OCI-LY3 (cell line): ENCODE data around the gene MRPL3.

ENCODE experiments used
- H2AFZ ChIP-seq: fragments of 200-600, 300-600 bp; shearing (Covaris generic); 2 replicates; pipeline ENCODE4 v1.6.0; 2014; ENCODE audit warnings: antibody characterized with exemption, low read depth, low read length
- H3K27ac ChIP-seq: fragments of 200-600, 300-600 bp; sonication (generic); 2 replicates; pipeline ENCODE4 v1.5.1; 2014; ENCODE audit warnings: mild to moderate bottlenecking, low read length, moderate library complexity, mixed read lengths
- H3K27me3 ChIP-seq: fragments of 200-600, 300-600 bp; sonication (generic); 2 replicates; pipeline ENCODE4 v1.6.1; 2014; ENCODE audit warnings: low read depth, low read length, mixed read lengths
- H3K36me3 ChIP-seq: fragments of 200-600, 300-600 bp; sonication (generic); replicated peaks from 2 replicates; pipeline ENCODE3; 2014; ENCODE audit warnings: low read depth, low read length, mixed read lengths
- H3K4me1 ChIP-seq: fragments of 300-600, 200-600 bp; sonication (generic); 2 replicates; pipeline ENCODE4 v1.6.1; 2014; ENCODE audit warnings: low read length, mixed read lengths
- H3K4me2 ChIP-seq: fragments of 200-600, 300-600 bp; sonication (generic); 2 replicates; pipeline ENCODE4 v1.6.1; 2014; ENCODE audit warnings: low read length, mixed read lengths
- H3K4me3 ChIP-seq: fragments of 300-600, 200-600 bp; sonication (generic); 2 replicates; pipeline ENCODE4 v1.5.1; 2014; ENCODE audit warnings: antibody characterized with exemption, mild to moderate bottlenecking, low read length, moderate library complexity
- H3K79me2 ChIP-seq: fragments of 300-600, 200-600 bp; shearing (Covaris generic); 2 replicates; pipeline ENCODE4 v1.6.1; 2014; ENCODE audit warnings: mild to moderate bottlenecking, low read length, mixed read lengths
- H3K9ac ChIP-seq: fragments of 300-600, 200-600 bp; shearing (Covaris generic); 2 replicates; pipeline ENCODE4 v1.6.0; 2014; ENCODE audit warnings: mild to moderate bottlenecking, low read length, moderate library complexity
- H3K9me3 ChIP-seq: fragments of 200-600, 300-600 bp; shearing (Covaris generic); 2 replicates; pipeline ENCODE4 v1.6.1; 2014; ENCODE audit warnings: low read length, mixed read lengths; ENCODE audit not compliant: insufficient read depth
- H4K20me1 ChIP-seq: fragments of 200-600, 300-600 bp; sonication (generic); 2 replicates; pipeline ENCODE4 v1.6.1; 2016; ENCODE audit warnings: low read length, mixed read lengths; ENCODE audit not compliant: insufficient read depth
- EZH2phosphoT487 ChIP-seq: fragments of 200-600 bp; shearing (Covaris generic); IDR thresholded peaks from 2 replicates; pipeline ENCODE4 v1.6.1; 2018; ENCODE audit warnings: antibody characterized with exemption, mixed run types, low read depth
- TF ChIP-seq, protein P1 (sequence below): fragments of 200-600, 300-600 bp; sonication (generic); IDR thresholded peaks from 2 replicates; pipeline ENCODE4 v1.5.1; 2014; ENCODE audit warnings: antibody characterized with exemption, low read length, low read depth

The MRPL3 gene

DNA sequence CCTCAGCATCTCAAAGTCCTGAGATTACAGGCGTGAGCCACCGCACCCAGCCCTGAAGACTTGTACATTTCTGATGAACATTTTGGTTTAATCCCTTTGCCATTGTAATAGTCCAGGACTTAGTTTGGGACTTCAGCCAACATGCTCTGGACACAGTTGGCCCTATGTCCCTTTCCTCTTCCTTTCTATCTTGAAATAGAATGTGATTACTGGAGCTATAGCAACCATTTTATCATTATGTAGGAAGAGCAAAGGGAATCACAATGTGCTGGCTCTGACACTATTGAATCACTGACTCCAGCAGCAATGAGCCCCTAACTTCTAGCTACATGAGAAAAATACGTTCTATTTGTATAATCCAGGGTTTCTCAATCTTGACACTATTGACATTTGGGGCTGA, 34.8 kb upstream of the MRPL3 start:
- Histone ChIP-seq H2AFZ (no peak overlapping the region), H3K9ac (no peak overlapping the region), H4K20me1 (no peaks in the 10 kb centered on the region), H3K27me3 (no peaks in the 10 kb centered on the region), H3K4me3 (no peak overlapping the region), H3K9me3 (no peaks in the 10 kb centered on the region), H3K27ac (no peak overlapping the region), H3K79me2 (no peaks in the 10 kb centered on the region), H3K36me3 (no peaks in the 10 kb centered on the region), H3K4me2 (no peak overlapping the region), H3K4me1 (peaks cover 10% of the 10 kb centered on the region; the same call in 1 of the 2 replicates)
- no peak for TF ChIP-seq EZH2phosphoT487
- TF ChIP-seq, protein P1, sequence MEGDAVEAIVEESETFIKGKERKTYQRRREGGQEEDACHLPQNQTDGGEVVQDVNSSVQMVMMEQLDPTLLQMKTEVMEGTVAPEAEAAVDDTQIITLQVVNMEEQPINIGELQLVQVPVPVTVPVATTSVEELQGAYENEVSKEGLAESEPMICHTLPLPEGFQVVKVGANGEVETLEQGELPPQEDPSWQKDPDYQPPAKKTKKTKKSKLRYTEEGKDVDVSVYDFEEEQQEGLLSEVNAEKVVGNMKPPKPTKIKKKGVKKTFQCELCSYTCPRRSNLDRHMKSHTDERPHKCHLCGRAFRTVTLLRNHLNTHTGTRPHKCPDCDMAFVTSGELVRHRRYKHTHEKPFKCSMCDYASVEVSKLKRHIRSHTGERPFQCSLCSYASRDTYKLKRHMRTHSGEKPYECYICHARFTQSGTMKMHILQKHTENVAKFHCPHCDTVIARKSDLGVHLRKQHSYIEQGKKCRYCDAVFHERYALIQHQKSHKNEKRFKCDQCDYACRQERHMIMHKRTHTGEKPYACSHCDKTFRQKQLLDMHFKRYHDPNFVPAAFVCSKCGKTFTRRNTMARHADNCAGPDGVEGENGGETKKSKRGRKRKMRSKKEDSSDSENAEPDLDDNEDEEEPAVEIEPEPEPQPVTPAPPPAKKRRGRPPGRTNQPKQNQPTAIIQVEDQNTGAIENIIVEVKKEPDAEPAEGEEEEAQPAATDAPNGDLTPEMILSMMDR = no peak

DNA sequence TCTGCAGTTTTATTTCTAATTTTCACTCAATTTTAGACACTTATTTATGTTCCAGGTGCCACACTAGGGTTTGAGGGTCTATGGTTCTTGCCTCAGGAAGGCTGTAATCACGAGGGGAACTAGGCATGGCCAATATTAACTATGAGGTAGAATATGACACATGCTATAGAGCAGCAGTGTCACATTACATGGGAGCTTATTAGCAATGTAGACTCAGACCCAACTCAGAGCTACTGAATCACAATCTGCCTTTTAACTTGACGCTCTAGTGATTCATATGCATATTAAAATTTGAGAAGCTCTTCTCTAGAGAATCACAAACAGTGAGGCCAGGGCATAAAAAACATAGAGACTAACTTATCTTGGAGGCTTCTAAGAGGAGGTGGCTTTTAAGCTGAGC, 32.8 kb upstream of the MRPL3 start:
- no peak overlapping the region for H2AFZ ChIP-seq
- no peak overlapping the region for H3K4me2 ChIP-seq
- H3K9ac ChIP-seq = no peak overlapping the region
- H3K27ac ChIP-seq = no peak overlapping the region
- H3K4me1 ChIP-seq = peaks cover 10% of the 10 kb centered on the region; the same call in 1 of the 2 replicates
- TF ChIP-seq, protein P1 = no peak
- no peak for TF ChIP-seq EZH2phosphoT487
- no peaks in the 10 kb centered on the region for H3K9me3 ChIP-seq
- H4K20me1 ChIP-seq = no peaks in the 10 kb centered on the region
- H3K79me2 ChIP-seq = no peaks in the 10 kb centered on the region
- H3K4me3 ChIP-seq = no peak overlapping the region
- H3K36me3 ChIP-seq = no peaks in the 10 kb centered on the region
- peaks cover 2% of the 10 kb centered on the region; the same call in 1 of the 2 replicates for H3K27me3 ChIP-seq

DNA sequence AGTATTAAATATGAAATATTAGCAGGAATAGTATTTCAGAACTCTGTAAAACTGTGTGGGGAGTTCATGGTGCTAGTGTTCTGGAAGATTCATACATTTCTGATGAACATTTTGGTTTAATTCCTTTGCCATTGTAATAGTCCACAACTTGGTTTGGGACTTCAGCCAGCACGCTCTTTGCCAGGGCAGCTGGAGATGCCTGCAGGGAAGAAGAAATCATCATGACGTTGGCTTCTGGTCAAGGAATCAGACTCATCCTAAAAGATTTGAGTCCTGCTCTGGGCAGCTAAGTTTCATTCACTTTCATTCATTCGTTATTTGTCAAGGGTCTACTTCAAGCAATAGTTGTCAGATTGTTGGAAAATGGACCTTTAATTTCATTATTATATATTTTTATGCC, 32.4 kb upstream of the MRPL3 start:
- no peak for TF ChIP-seq EZH2phosphoT487
- TF ChIP-seq, protein P1 = no peak
- Histone ChIP-seq H3K36me3 (no peaks in the 10 kb centered on the region), H2AFZ (no peak overlapping the region), H3K9me3 (no peaks in the 10 kb centered on the region), H3K27me3 (peaks cover 2% of the 10 kb centered on the region; the same call in 1 of the 2 replicates), H3K9ac (no peak overlapping the region), H4K20me1 (no peaks in the 10 kb centered on the region), H3K4me1 (peaks cover 9% of the 10 kb centered on the region; the same call in 1 of the 2 replicates), H3K4me2 (no peak overlapping the region), H3K4me3 (no peak overlapping the region), H3K79me2 (no peaks in the 10 kb centered on the region), H3K27ac (no peak overlapping the region)

DNA sequence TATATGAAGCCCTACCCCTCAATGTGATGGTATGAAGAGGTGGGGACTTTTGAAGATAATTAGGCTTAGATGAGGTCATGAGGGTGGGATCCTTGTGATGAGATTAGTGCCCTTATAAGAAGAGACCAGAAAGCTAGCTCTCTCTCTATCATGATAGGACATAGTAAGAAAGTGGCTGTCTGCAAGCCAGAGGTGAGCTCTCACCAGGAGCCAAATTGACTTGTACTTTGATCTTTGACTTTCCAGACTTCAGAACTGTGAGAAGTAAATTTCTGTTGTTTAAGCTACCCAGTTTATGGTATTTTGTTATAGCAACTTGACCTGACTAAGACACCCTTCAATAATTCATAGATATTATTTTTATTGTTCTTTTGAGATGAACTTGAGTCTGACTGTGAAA, 29.9 kb upstream of the MRPL3 start:
- H3K36me3 ChIP-seq = no peaks in the 10 kb centered on the region
- H3K4me3 ChIP-seq = no peak overlapping the region
- TF ChIP-seq, protein P1 = no peak
- no peak for TF ChIP-seq EZH2phosphoT487
- H3K79me2 ChIP-seq = no peaks in the 10 kb centered on the region
- no peaks in the 10 kb centered on the region for H3K4me1 ChIP-seq
- no peaks in the 10 kb centered on the region for H4K20me1 ChIP-seq
- H3K27me3 ChIP-seq = peaks cover 2% of the 10 kb centered on the region; the same call in 1 of the 2 replicates
- no peak overlapping the region for H3K4me2 ChIP-seq
- H3K9ac ChIP-seq = no peak overlapping the region
- H2AFZ ChIP-seq = no peak overlapping the region
- no peaks in the 10 kb centered on the region for H3K9me3 ChIP-seq
- H3K27ac ChIP-seq = no peak overlapping the region
